Esophagus muscularis mucosa (tissue), 4 donors: ENCODE data around the gene TP53. TPM values are rescaled to one million over a fixed set of nuclear protein-coding genes. Genes with fewer than 3 reads are reported as not detected.

Experiments
- DNase-seq: peaks from one replicate; pipeline ENCODE4 v3.0.0-alpha.2; 2017; ENCODE audit errors: extremely low spot score
- H3K27ac ChIP-seq, 4 donors: fragments of 200-600 bp; sonication (generic); replicated peaks in 1 of 4; 1 replicate in 3 of 4; 2 replicates in 1 of 4; pipeline ENCODE4 v1.5.1; 2016 to 2019; ENCODE audit warnings: mild to moderate bottlenecking in 1 of 4
- H3K27me3 ChIP-seq, 4 donors: fragments of 200-600 bp; sonication (generic); one replicate each; pipeline versions ENCODE4 v1.5.1 to v1.6.0; 2016 to 2019
- H3K36me3 ChIP-seq, 4 donors: fragments of 200-600 bp; sonication (generic); one replicate each; pipeline ENCODE4 v1.5.1; 2016 to 2019
- H3K4me1 ChIP-seq, 4 donors: fragments of 200-600 bp; sonication (generic); one replicate each; pipeline ENCODE4 v1.5.1; 2016 to 2019
- H3K4me3 ChIP-seq, 4 donors: fragments of 200-600 bp; sonication (generic); 1 replicate in 2 of 4; 2 replicates in 2 of 4; pipeline ENCODE4 v1.5.1; 2016 to 2019; ENCODE audit warnings: mild to moderate bottlenecking in 4 of 4, moderate library complexity in 1 of 4
- H3K9me3 ChIP-seq, 4 donors: fragments of 200-600 bp; sonication (generic); 1 replicate in 3 of 4; 2 replicates in 1 of 4; pipeline ENCODE4 v1.5.1; 2016 to 2019
- CTCF ChIP-seq, 3 experiments: fragments of 200-600 bp in 2 of 3; fragments of 450-650 bp in 1 of 3; sonication (generic) in 2 of 3; IDR thresholded peaks; one replicate each; pipeline ENCODE4 v1.5.1; 2017 to 2019; ENCODE audit warnings: antibody characterized with exemption in 3 of 3, mild to moderate bottlenecking in 2 of 3, moderate library complexity in 1 of 3
- EP300 ChIP-seq: sonication (generic); formaldehyde crosslinking; IDR thresholded peaks from one replicate; pipeline ENCODE4 v1.6.1; 2017; ENCODE audit warnings: antibody characterized with exemption
- POLR2A ChIP-seq: fragments of 450-650 bp; IDR thresholded peaks from one replicate; pipeline ENCODE4 v1.6.1; 2017; ENCODE audit warnings: antibody characterized with exemption, moderate library complexity, mild to moderate bottlenecking, low read depth
- POLR2AphosphoS5 ChIP-seq, 2 donors: sonication (generic); formaldehyde crosslinking; IDR thresholded peaks; one replicate each; pipeline ENCODE4 v1.6.1; 2017; ENCODE audit warnings: antibody characterized with exemption in 2 of 2
- WGBS: methylation state at CpG from one replicate; pipeline ENCODE4 v1.1.5; 2018; 5-methylcytosine and 5-hydroxymethylcytosine counted together
- intact Hi-C: fragments of 100-400 bp; cut with DNase I; formaldehyde crosslinking; loops from one replicate; pipeline ENCODE4 v1.15.1; 2023
- total RNA-seq, 4 donors: library from RNA; depleted of rRNA; stranded (reverse); fragments of >200 nt; gene quantifications; one replicate each; pipeline versions ENCODE4 v1.1.0 to v1.2.1, GENCODE V29; 2016

Gene TP53
- total RNA-seq, 4 donors from 2014 or later: 14.9 to 18.3 (median 16.1) TPM

GRCh38 chr17:7704601-7705268 is 17.4 kb upstream of the TP53 start, which contains the start of gene EFNB3:
Gene EFNB3, plus strand, starts transcription at chr17:7705202. Its CDS starts 397 bp downstream, at chr17:7705599.
- WGBS: 4% methylated on average over 24 of the region's 45 CpGs
- TF ChIP-seq POLR2AphosphoS5 (IDR thresholded peaks at IDR 0.05): no peak
- no peak for TF ChIP-seq POLR2A

DNA sequence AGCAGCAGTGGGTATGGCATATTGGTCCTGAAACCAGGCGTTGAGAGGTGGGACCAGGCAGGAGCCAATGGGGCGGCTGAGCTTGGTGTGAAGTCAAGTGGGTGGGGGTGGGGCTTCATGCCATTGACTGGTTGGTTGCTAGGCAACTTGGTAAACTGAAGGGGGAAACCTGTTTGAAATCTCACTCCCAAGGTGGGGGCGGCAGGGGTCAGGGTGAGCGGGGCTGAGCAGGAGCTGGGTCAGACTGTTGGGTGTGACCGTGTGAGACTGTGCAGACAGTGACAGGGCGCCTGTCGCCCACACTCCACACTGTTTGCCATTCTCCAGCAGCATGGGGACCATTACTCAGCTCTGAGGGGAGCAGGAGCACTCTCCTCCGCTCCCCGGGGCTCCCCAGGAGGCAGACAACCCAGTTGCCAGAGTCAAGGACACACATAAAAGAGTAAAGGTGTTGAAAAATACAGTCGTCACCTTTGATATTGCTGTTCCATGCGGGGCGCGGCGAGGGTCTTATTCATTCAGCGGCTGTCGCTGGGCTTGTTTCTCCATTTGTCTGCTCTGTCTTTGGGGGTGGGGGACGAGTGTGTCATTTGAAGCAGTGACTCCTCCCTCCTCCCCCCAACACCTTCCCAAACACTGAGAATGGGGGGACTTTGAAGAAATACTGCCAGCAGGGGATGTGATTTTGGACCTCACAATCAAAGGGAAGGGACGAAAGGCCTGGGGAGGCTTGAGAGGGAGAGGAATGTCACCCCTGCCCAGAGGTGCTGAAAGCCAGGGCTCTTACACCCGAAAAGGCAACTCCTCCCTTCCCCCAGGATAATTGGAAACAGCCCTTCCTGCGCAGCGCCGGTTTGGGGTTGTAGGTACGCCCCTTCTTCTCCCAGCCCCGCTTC is 16.5 kb upstream of the TP53 start:
- H3K27me3 ChIP-seq: peaks cover 0 to 85% (median 27%) of the 10 kb centered on the region in 4 donors
- intact Hi-C loops: no loop called here
- 44% methylated on average over 24 of the region's 24 CpGs for WGBS

More at GRCh38 chr17:7704601-7705268, 17.4 kb upstream of the TP53 start, which contains the start of gene EFNB3:
- no peak for DNase-seq
- peaks cover 16 to 27% (median 22%) of the 10 kb centered on the region in 4 donors for H3K4me1 ChIP-seq
- no peak within 1 kb of the TSS for H3K27ac ChIP-seq
- H3K27me3 ChIP-seq: peaks cover 0 to 94% (median 27%) of the 10 kb centered on the region in 4 donors
- no peaks in the 10 kb centered on the region for H3K9me3 ChIP-seq
- H3K36me3 ChIP-seq: peaks cover 21 to 30% (median 28%) of the 10 kb centered on the region in 4 donors
- intact Hi-C loops: no loop called here
- peak within 1 kb of the TSS; percentile 40 to 55 (median 44) for H3K4me3 ChIP-seq

DNA sequence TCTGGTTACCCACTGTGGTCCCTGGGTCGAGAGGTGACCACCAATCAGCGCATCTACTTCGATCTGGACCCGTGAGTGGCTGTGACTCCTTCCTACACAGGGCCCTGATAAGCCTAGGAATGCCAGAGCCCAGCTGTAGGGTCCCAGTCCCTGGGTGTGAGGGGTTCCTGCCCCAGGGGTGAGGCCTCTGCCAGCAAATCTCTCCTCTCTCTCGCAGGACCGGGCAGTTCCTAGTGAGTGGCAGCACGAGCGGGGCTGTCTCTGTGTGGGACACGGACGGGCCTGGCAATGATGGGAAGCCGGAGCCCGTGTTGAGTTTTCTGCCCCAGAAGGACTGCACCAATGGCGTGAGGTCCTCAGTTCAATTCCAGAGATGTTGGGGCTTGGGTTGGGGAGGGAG is 15.5 kb upstream of the TP53 start:
- peaks cover 0 to 75% (median 27%) of the 10 kb centered on the region in 4 donors for H3K27me3 ChIP-seq
- TF ChIP-seq POLR2AphosphoS5 (IDR thresholded peaks at IDR 0.05): no peak
- TF ChIP-seq POLR2A: no peak
- no peak for TF ChIP-seq CTCF (IDR thresholded peaks at IDR 0.05)
- TF ChIP-seq EP300: no peak
- peaks cover 16 to 27% (median 22%) of the 10 kb centered on the region in 4 donors for H3K4me1 ChIP-seq
- H3K9me3 ChIP-seq: no peaks in the 10 kb centered on the region
- intact Hi-C loops: no loop called here
- 91% methylated on average over 10 of the region's 13 CpGs for WGBS
- peaks cover 21 to 34% (median 28%) of the 10 kb centered on the region in 4 donors for H3K36me3 ChIP-seq
- no peak for DNase-seq
- H3K4me3 ChIP-seq: no peak overlapping the region
- H3K27ac ChIP-seq: no peak overlapping the region

More for the DNA sequence above, 16.5 kb upstream of the TP53 start:
- Histone ChIP-seq H3K9me3 (no peaks in the 10 kb centered on the region), H3K27ac (no peak overlapping the region), H3K4me1 (peaks cover 16 to 27% (median 22%) of the 10 kb centered on the region in 4 donors), H3K4me3 (peak overlapping the region in 1 of 4 donors; percentile 45), H3K36me3 (peaks cover 21 to 30% (median 28%) of the 10 kb centered on the region in 4 donors)
- TF ChIP-seq EP300 (no peak), POLR2AphosphoS5 (IDR thresholded peaks at IDR 0.05) (no peak), CTCF (IDR thresholded peaks at IDR 0.05) (no peak), POLR2A (no peak)
- no peak for DNase-seq

GRCh38 chr17:7701681-7702080 is 14.4 kb upstream of the TP53 start:
- Histone ChIP-seq H3K27me3 (peaks cover 0 to 64% (median 23%) of the 10 kb centered on the region in 4 donors), H3K4me3 (no peak overlapping the region), H3K4me1 (peaks cover 16 to 27% (median 22%) of the 10 kb centered on the region in 4 donors), H3K27ac (no peak overlapping the region), H3K36me3 (peaks cover 21 to 34% (median 28%) of the 10 kb centered on the region in 4 donors), H3K9me3 (no peaks in the 10 kb centered on the region)
- DNase-seq: no peak
- no peak for TF ChIP-seq CTCF (IDR thresholded peaks at IDR 0.05)
- WGBS: 96% methylated on average over 12 of the region's 14 CpGs
- intact Hi-C loops: no loop called here

- Histone ChIP-seq H3K27me3 (peaks cover 0 to 52% (median 16%) of the 10 kb centered on the region in 4 donors), H3K9me3 (no peaks in the 10 kb centered on the region), H3K27ac (no peak overlapping the region), H3K36me3 (peaks cover 24 to 39% (median 32%) of the 10 kb centered on the region in 4 donors), H3K4me3 (no peak overlapping the region), H3K4me1 (peaks cover 12 to 23% (median 19%) of the 10 kb centered on the region in 4 donors)
- TF ChIP-seq POLR2AphosphoS5 (IDR thresholded peaks at IDR 0.05): no peak
- no peak for TF ChIP-seq POLR2A
- no peak for TF ChIP-seq EP300
- WGBS: 90% methylated on average over 7 of the region's 7 CpGs
- intact Hi-C loops: no loop called here
- DNase-seq: no peak
These were observed 13.2 kb upstream of the TP53 start for GRCh38 chr17:7700510-7700909.
